ENCODE measurements around the gene CNEP1R1.

CNEP1R1 gene

GRCh38 chr16:50021544-50021943 is 3.5 kb upstream of the CNEP1R1 start:
- DNase-seq, result peak; percentile 16

GRCh38 chr16:50023641-50024040 is 1.4 kb upstream of the CNEP1R1 start:
- no peak for DNase-seq

- DNase-seq, result no peak
Measured at GRCh38 chr16:50024207-50024606, 818 bp upstream of the CNEP1R1 start.

- DNase-seq, result peak; percentile 18
Measured at GRCh38 chr16:50025537-50025931, 509 bp downstream of the CNEP1R1 start.

GRCh38 chr16:50027829-50028228 is 2.8 kb downstream of the CNEP1R1 start:
- DNase-seq, result no peak

- DNase-seq, result no peak
Measured at GRCh38 chr16:50035468-50035992, 10.5 kb downstream of the CNEP1R1 start.

- DNase-seq, result no peak
Measured at GRCh38 chr16:50036426-50036825, 11.4 kb downstream of the CNEP1R1 start.

GRCh38 chr16:50037662-50038220 is 12.7 kb downstream of the CNEP1R1 start:
- no peak for DNase-seq

GRCh38 chr16:50038286-50038685 is 13.3 kb downstream of the CNEP1R1 start:
- no peak for DNase-seq

GRCh38 chr16:50038756-50039529 is 13.9 kb downstream of the CNEP1R1 start:
- no peak for DNase-seq

- no peak for DNase-seq
Measured at GRCh38 chr16:50040018-50040417, 15.0 kb downstream of the CNEP1R1 start.

- DNase-seq, result no peak
Measured at GRCh38 chr16:50040710-50041109, 15.7 kb downstream of the CNEP1R1 start.

- no peak for DNase-seq
Measured at GRCh38 chr16:50043358-50043757, 18.3 kb downstream of the CNEP1R1 start.

- no peak for DNase-seq
Measured at GRCh38 chr16:50045412-50045811, 20.4 kb downstream of the CNEP1R1 start.

GRCh38 chr16:50046853-50047252 is 21.8 kb downstream of the CNEP1R1 start:
- no peak for DNase-seq

GRCh38 chr16:50047864-50048263 is 22.8 kb downstream of the CNEP1R1 start:
- no peak for DNase-seq

GRCh38 chr16:50050802-50051201 is 25.8 kb downstream of the CNEP1R1 start:
- no peak for DNase-seq

GRCh38 chr16:50056226-50056625 is 31.2 kb downstream of the CNEP1R1 start:
- DNase-seq, result no peak

- no peak for DNase-seq
Measured at GRCh38 chr16:50058091-50058771, 33.2 kb downstream of the CNEP1R1 start.

- DNase-seq, result no peak
Measured at GRCh38 chr16:50059111-50059510, 34.1 kb downstream of the CNEP1R1 start.

- no peak for DNase-seq
Measured at GRCh38 chr16:50059669-50060068, 34.6 kb downstream of the CNEP1R1 start.

GRCh38 chr16:50061326-50061725 is 36.3 kb downstream of the CNEP1R1 start:
- no peak for DNase-seq

GRCh38 chr16:50065241-50065623 is 40.2 kb downstream of the CNEP1R1 start:
- DNase-seq, result no peak
